GF-D8 (cell line): Measurements from ENCODE around the gene APLN.

Experiments used
- DNase-seq: peaks from one replicate; lab custom pipeline; 2025; lab: John Stamatoyannopoulos, UW

The APLN gene

GRCh38 chrX:129659861-129660260 is 5.1 kb upstream of the APLN start:
- DNase-seq: no peak

- no peak for DNase-seq
Measured at GRCh38 chrX:129659141-129659540, 4.4 kb upstream of the APLN start.

- DNase-seq: no peak
Measured at GRCh38 chrX:129658429-129658828, 3.7 kb upstream of the APLN start.

- no peak for DNase-seq
Measured at GRCh38 chrX:129655547-129656249, 942 bp upstream of the APLN start.

- DNase-seq: no peak
Measured at GRCh38 chrX:129653971-129654651, 645 bp downstream of the APLN start.

- no peak for DNase-seq
Measured at GRCh38 chrX:129653181-129653970, 1.4 kb downstream of the APLN start.

- DNase-seq: no peak
Measured at GRCh38 chrX:129652565-129653169, 2.1 kb downstream of the APLN start.

GRCh38 chrX:129651756-129652564 is 2.8 kb downstream of the APLN start:
- DNase-seq: no peak

- no peak for DNase-seq
Measured at GRCh38 chrX:129650821-129651510, 3.8 kb downstream of the APLN start.

GRCh38 chrX:129650183-129650689 is 4.5 kb downstream of the APLN start:
- DNase-seq: no peak

GRCh38 chrX:129649268-129650182 is 5.2 kb downstream of the APLN start:
- DNase-seq: no peak

GRCh38 chrX:129648514-129649267 is 6.1 kb downstream of the APLN start:
- DNase-seq: no peak

GRCh38 chrX:129647418-129648410 is 7.0 kb downstream of the APLN start:
- DNase-seq: no peak

GRCh38 chrX:129646566-129647417 is 8.0 kb downstream of the APLN start:
- DNase-seq: no peak

GRCh38 chrX:129642641-129643040 is 12.1 kb downstream of the APLN start:
- DNase-seq: no peak

- no peak for DNase-seq
Measured at GRCh38 chrX:129641941-129642340, 12.8 kb downstream of the APLN start.

- no peak for DNase-seq
Measured at GRCh38 chrX:129641469-129641868, 13.3 kb downstream of the APLN start.
